Measurements from ENCODE around the gene CYP4F8.

Gene CYP4F8

DNA sequence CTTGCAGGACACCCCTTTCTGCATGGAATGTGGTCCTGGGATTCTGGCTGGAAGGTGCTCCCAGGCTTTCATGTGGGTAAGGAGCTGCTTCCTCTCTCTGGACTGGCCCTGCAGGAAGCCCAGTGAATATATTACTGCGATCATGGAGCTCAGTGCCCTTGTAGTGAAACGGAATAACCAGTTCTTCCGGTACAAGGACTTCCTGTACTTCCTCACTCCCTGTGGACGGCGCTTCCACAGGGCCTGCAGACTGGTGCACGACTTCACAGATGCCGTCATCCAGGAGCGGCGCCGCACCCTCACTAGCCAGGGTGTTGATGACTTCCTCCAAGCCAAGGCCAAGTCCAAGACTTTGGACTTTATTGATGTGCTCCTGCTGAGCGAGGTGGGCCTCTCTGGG, 8.0 kb downstream of the CYP4F8 start:
- H3K4me3 ChIP-seq (replicated peaks; ENCODE audit: insufficient read depth, low read length) = no peak overlapping the region
- no peaks in the 10 kb centered on the region for H3K27me3 ChIP-seq (ENCODE audit: insufficient read depth, poor library complexity, severe bottlenecking)
- no peak for DNase-seq (ENCODE audit: low read depth in 1 of 2, low spot score in 1 of 2)
- TF ChIP-seq POLR2AphosphoS5 (IDR thresholded peaks at IDR 0.05; ENCODE audit: low read depth) = no peak
- TF ChIP-seq, protein P1, sequence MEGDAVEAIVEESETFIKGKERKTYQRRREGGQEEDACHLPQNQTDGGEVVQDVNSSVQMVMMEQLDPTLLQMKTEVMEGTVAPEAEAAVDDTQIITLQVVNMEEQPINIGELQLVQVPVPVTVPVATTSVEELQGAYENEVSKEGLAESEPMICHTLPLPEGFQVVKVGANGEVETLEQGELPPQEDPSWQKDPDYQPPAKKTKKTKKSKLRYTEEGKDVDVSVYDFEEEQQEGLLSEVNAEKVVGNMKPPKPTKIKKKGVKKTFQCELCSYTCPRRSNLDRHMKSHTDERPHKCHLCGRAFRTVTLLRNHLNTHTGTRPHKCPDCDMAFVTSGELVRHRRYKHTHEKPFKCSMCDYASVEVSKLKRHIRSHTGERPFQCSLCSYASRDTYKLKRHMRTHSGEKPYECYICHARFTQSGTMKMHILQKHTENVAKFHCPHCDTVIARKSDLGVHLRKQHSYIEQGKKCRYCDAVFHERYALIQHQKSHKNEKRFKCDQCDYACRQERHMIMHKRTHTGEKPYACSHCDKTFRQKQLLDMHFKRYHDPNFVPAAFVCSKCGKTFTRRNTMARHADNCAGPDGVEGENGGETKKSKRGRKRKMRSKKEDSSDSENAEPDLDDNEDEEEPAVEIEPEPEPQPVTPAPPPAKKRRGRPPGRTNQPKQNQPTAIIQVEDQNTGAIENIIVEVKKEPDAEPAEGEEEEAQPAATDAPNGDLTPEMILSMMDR (IDR thresholded peaks at IDR 0.05; ENCODE audit: insufficient read depth, low read length) = no peak
- no peak for TF ChIP-seq SPI1 (IDR thresholded peaks at IDR 0.05; ENCODE audit: borderline replicate concordance, low read depth)
- TF ChIP-seq, protein P2, sequence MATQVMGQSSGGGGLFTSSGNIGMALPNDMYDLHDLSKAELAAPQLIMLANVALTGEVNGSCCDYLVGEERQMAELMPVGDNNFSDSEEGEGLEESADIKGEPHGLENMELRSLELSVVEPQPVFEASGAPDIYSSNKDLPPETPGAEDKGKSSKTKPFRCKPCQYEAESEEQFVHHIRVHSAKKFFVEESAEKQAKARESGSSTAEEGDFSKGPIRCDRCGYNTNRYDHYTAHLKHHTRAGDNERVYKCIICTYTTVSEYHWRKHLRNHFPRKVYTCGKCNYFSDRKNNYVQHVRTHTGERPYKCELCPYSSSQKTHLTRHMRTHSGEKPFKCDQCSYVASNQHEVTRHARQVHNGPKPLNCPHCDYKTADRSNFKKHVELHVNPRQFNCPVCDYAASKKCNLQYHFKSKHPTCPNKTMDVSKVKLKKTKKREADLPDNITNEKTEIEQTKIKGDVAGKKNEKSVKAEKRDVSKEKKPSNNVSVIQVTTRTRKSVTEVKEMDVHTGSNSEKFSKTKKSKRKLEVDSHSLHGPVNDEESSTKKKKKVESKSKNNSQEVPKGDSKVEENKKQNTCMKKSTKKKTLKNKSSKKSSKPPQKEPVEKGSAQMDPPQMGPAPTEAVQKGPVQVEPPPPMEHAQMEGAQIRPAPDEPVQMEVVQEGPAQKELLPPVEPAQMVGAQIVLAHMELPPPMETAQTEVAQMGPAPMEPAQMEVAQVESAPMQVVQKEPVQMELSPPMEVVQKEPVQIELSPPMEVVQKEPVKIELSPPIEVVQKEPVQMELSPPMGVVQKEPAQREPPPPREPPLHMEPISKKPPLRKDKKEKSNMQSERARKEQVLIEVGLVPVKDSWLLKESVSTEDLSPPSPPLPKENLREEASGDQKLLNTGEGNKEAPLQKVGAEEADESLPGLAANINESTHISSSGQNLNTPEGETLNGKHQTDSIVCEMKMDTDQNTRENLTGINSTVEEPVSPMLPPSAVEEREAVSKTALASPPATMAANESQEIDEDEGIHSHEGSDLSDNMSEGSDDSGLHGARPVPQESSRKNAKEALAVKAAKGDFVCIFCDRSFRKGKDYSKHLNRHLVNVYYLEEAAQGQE (IDR thresholded peaks at IDR 0.05; ENCODE audit: insufficient replicate concordance, low read depth) = no peak
- TF ChIP-seq GABPA (IDR thresholded peaks at IDR 0.05; ENCODE audit: low read depth) = no peak
- no peak overlapping the region for H3K27ac ChIP-seq (replicated peaks)

DNA sequence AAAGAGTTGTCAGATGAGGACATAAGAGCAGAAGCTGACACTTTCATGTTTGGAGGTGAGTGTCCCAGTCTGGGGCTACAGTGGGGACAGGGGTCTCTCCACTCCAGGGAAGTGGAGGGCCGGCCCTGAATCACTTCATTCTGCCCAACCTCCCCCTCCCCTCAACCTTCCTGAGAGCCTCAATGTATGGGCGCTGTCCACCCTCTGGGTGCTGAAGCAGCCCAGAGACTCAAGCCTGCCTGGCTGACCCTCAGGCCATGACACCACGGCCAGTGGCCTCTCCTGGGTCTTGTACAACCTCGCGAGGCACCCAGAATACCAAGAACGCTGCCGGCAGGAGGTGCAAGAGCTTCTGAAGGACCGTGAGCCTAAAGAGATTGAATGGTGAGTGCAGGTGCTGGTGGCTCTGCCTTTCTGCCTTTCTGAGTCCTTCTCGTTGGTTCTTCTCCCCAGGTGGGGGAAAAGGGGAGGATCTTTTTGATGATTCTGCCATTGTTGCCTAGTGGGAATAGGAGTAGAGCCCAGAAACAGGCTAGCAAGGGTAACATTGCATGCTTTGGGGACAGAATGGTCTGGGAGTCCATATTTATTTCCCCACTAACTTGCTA, 8.8 kb downstream of the CYP4F8 start:
- no peak overlapping the region for H3K27ac ChIP-seq (replicated peaks)
- no peaks in the 10 kb centered on the region for H3K27me3 ChIP-seq (ENCODE audit: insufficient read depth, poor library complexity, severe bottlenecking)
- H3K4me3 ChIP-seq (replicated peaks; ENCODE audit: insufficient read depth, low read length) = no peak overlapping the region
- no peak for DNase-seq (ENCODE audit: low read depth in 1 of 2, low spot score in 1 of 2)
- TF ChIP-seq, protein P1 (IDR thresholded peaks at IDR 0.05; ENCODE audit: insufficient read depth, low read length) = no peak
- TF ChIP-seq, protein P2 (IDR thresholded peaks at IDR 0.05; ENCODE audit: insufficient replicate concordance, low read depth) = peak; percentile 99
- no peak for TF ChIP-seq SPI1 (IDR thresholded peaks at IDR 0.05; ENCODE audit: borderline replicate concordance, low read depth)
- TF ChIP-seq POLR2AphosphoS5 (IDR thresholded peaks at IDR 0.05; ENCODE audit: low read depth) = no peak

DNA sequence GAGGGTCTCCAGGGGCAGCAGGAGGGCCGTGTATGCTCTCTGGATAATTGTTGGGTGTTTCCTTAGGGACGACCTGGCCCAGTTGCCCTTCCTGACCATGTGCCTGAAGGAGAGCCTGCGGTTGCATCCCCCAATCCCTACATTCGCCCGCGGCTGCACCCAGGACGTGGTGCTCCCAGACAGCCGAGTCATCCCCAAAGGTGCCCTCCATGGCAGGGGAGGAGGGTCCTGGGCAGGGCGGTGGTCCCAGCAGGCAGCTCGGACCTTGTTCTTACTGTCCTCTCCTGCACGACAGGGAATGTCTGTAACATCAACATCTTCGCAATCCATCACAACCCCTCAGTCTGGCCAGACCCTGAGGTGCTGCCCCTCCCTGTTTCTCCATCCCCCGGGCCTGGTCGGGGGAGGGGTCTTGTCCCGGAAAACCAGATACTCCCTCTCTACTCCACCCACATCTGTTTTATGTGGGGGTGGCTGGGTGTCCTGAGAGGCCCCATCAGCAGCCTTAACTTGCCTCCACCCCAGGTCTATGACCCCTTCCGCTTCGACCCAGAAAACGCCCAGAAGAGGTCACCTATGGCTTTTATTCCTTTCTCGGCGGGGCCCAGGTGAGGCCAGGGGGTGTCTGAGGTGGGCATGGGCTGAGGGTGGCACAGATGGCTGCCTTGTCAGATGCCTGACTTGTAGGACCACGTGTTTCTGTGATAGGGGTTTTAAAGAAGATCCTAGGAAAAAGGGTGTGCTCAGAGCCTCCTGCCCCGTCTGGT, 13.4 kb downstream of the CYP4F8 start:
- H3K4me3 ChIP-seq (replicated peaks; ENCODE audit: insufficient read depth, low read length) = no peak overlapping the region
- TF ChIP-seq SPI1 (IDR thresholded peaks at IDR 0.05; ENCODE audit: borderline replicate concordance, low read depth) (no peak), POLR2AphosphoS5 (IDR thresholded peaks at IDR 0.05; ENCODE audit: low read depth) (no peak)
- TF ChIP-seq, protein P2 (IDR thresholded peaks at IDR 0.05; ENCODE audit: insufficient replicate concordance, low read depth) = no peak
- TF ChIP-seq, protein P1 (IDR thresholded peaks at IDR 0.05; ENCODE audit: insufficient read depth, low read length) = no peak
- H3K27ac ChIP-seq (replicated peaks) = no peak overlapping the region
- DNase-seq (ENCODE audit: low read depth in 1 of 2, low spot score in 1 of 2) = no peak
- H3K27me3 ChIP-seq (ENCODE audit: insufficient read depth, poor library complexity, severe bottlenecking) = no peaks in the 10 kb centered on the region

All from HL-60 (cell line).